HG03039 (cell line): ENCODE results near the gene SERPINC1.
"Not testable (repeated sequence)": the region's sequence is repeated elsewhere in the genome, so short reads cannot be mapped to it uniquely, and the experiment has no call there.

ENCODE experiments used
- ATAC-seq: cut with Tn5 transposase; IDR thresholded peaks from one replicate; pipeline ENCODE4 v1.9.1; 2021; ENCODE audit warnings: mild to moderate bottlenecking, moderate library complexity; ENCODE audit not compliant: unreplicated experiment

SERPINC1 gene

DNA sequence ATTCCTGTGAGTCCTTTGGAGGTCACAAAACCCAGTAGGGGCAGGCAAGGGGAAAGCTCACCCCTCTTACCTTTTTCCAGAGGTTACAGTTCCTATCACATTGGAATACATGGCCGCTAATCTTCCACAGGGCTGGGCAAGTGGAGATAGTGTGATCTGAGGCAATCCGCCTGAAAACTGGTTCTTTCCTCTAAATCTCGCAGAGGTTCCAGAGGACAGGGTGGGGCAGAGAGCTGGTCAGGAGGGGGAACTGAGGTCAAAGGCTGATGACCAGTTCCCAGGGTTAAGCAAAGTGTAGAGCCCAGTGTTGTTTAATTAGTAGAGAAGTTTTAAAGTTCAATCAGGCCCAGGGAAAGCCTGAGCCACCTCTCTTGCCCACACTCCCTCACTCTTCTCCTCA is at the start of gene SERPINC1:
Gene SERPINC1, minus strand, starts transcription at position 179 of the 400 bp plus-strand sequence. Its CDS starts 68 bp downstream, at position 111.
- no peak for ATAC-seq

DNA sequence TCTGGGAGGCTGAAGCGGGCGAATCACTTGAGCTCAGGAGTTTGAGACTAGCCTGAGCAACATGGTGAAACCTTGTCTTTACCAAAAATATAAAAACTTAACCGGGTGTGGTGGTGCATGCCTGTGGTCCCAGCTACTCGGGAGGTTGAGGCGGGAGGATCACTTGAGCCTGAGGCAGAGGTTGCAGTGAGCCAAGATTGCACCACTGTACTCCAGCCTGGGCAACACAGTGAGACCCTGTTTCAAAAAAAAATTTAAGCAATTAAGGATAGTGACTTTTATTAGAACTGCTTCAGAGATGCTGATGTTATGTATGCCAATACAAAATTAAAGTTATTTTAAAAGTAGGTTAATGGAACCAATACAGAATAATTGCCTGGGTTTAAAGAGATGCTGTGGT is 48.8 kb upstream of the SERPINC1 start:
- not testable (repeated sequence) for ATAC-seq

DNA sequence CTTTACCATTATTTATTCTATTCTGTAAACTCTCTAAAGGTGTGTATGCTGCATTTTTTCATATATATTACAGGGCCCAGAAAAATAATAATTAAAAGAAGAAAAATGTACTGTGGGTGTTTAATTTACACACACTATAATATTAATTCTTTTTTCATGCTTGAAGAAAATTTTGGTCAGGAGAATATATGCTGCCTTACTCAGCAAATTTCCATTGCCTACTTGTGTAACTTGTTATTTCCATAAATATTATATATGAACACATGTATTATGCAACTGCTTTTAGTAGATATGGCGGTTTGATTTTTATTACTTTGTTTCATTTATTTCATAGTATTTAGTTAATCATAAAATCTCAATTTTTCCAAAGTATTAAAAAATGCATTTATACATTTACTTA is 46.4 kb upstream of the SERPINC1 start:
- no peak for ATAC-seq

DNA sequence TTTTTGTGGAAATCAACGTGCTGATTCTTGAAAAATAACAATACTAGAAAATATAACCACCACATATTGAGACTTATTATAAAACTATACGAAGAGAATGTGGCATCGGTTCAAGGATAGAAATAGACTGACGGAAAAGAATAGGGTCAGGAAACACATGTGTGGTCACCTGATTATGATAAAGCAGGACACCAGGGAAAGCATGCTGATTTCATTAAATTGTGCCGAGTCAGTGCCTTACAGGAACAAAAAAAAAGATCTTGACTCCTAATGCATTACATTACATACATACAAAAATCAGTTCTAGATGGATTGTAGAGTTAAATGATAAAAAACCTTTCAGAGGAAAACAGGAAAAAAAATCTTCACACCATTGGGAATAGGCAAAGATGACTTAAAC is 43.5 kb upstream of the SERPINC1 start:
- no peak for ATAC-seq

DNA sequence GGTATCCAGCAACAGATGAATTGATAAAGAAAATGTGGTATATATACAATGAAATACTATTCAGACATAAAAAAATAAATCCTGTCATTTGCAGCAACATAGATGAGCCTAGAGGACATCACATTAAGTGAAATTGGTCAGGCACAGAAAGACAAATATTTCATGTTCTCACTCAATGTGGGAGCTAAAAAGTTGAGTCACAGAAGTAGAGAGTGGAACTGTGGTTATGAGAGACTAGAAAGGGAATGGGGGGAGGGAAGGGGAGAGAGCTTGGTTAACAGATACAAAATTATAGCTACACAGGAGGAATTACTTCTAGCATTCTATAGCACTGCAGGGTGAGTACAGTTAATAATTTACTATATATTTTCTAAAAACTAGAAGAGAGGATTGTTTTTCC is 37.1 kb upstream of the SERPINC1 start:
- no peak for ATAC-seq

DNA sequence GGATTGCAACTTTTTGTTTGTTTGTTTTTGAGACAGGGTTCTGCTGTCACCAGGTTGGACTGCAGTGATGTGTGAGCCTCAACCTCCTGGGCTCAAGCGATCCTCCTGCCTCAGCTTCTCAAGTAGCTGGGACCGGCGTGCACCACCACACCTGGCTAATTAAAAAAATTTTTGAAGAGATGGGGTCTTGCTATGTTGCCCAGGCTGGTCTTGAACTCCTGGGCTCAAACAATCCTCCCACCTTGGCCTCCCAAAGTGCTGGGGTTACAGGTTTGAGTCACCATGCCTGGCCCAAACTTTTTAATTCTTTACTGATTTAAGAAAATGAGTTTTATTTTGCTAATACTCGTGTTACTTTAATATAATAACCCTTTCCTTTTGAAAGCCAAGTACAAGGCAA is 31.5 kb upstream of the SERPINC1 start:
- ATAC-seq, result no peak

DNA sequence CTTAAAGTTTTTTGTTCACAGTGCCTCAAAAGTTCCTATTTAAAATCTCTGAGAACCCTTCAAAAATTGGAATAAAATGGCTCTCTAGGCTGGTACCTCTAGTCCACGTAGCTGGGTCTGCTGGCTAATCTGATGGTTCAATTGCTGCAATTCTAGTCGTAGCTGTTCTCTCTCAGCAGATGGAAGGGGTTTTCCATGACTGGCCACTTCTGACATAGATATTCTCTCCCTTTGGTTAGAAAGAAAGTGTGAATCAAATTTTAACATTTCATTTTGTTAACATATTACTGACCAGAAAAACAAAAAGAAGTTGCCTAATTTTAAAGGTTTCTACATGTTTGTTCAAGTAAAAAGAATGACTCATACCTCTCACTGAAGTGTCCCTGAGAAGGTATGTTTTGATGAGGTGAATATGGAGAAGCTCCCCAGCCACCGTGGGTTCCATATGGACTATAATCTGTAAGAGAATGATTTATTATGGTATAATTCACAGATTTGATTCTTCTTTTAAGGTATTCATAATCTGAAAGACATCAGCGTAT is 29.3 kb upstream of the SERPINC1 start:
- ATAC-seq, result no peak

DNA sequence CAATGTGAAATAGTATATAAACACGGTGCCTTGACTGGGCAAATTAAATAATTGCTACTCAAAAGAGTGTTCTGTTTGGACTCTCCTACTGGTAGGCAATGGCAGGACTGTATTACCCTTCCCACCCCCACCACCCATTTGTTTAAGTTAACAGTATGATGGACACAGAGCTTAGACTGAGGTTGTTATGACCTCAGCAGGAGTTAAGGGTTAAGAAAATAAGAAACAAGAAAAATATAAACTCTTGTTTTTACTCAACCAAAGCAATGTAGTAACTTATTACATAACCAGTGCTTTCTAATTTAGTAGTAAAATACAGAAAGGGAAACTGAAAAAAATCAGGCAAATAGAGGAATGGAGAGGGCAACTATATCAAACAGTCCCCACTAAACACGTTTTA is 19.9 kb upstream of the SERPINC1 start:
- no peak for ATAC-seq

DNA sequence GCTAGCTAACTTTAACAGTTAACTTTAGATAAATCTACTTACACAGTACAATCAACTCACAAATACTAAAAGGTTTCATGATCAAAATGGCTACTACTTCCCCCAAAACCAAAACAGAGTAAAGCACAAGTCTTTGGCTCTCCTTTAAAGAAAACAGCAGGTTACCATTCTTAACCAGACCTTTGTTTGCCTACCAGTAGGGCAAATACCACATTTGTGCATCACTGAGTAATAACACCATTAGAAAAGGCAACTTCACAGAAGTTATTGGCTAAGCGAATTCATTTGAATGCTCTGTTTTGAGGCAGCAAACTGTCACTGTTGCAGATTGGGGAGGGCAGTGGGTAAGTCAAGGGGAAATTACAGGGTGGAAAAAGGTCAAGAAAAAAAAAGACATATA is 17.3 kb upstream of the SERPINC1 start:
- ATAC-seq, result no peak

DNA sequence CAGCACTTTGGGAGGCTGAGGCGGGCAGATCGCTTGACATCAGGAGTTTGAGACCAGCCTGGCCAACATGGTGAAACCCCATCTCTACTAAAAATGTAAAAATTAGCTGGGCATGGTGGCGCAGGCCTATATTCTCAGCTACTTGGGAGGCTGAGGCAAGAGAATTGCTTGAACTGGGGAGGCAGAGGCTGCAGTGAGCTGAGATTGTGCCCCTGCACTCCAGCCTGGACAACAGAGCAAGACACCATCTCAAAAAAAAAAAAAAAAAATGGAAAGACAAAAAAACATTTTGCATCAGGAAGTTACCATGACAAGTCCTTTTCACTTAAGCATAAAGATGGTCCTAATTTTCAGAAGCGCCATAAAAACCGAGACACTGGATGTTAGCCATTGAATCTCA is 13.4 kb upstream of the SERPINC1 start:
- ATAC-seq, result not testable (repeated sequence)

DNA sequence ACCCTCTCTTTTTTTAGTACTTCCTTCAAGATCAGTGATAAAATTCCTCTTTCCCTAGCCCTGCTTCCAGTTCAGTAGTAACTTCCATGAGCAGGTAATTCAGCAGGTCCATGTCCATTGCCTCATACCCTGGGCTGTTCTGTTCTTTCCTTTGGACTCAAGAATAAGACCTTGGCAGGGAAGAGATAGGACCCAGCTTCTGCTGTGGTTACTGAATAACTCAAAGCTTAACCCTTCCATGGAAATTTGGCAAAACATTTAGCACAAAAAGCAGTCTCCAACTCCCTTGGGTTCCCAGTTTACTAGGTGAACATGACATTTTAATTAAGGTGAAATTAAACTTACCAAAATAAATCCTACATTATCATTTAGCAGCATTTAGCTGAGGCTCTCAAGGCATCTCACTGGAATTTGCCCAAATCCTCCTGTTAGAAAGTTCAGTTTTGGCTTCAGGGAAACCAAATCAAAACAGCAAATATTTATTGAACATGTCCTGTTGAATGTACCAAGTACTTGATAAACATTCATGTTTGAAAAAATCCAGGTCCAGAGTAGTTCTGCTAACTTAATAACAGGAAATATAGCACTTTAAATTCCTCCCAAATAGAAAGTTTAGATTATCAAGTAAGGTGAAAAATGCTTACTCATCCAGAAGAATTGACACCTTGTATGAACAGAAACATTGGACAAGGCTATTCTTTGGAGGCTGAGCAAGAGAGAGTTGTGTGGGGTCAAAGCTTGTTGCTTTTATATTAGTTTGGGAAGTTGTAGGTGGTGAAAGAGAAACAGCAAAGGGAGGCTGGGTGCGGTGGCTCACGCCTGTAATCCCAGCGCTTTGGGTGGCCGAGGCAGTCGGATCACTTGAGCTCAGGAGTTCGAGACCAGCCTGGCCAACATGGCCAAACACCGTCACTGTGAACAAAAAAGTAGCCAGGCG is 8.4 kb upstream of the SERPINC1 start:
- no peak for ATAC-seq

DNA sequence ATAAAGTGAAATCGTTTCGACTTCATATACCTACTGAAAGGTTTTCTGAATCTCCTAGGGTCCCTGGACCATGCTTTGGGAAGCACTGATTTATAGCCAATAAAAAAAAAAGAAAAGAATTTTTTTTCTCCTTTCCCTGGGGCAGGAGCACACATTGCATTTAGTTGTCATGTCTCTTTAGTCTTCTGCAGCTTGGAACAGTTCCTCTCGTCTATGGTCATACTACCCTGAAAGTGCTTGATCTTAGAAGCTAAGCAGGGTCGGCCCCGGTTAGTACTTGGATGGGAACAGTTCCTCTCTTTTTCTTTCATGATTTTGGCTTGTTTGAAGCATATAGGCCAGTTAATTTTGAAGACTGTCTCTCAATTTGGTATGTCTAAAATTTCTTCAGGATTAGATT is 3.7 kb upstream of the SERPINC1 start:
- ATAC-seq, result no peak

DNA sequence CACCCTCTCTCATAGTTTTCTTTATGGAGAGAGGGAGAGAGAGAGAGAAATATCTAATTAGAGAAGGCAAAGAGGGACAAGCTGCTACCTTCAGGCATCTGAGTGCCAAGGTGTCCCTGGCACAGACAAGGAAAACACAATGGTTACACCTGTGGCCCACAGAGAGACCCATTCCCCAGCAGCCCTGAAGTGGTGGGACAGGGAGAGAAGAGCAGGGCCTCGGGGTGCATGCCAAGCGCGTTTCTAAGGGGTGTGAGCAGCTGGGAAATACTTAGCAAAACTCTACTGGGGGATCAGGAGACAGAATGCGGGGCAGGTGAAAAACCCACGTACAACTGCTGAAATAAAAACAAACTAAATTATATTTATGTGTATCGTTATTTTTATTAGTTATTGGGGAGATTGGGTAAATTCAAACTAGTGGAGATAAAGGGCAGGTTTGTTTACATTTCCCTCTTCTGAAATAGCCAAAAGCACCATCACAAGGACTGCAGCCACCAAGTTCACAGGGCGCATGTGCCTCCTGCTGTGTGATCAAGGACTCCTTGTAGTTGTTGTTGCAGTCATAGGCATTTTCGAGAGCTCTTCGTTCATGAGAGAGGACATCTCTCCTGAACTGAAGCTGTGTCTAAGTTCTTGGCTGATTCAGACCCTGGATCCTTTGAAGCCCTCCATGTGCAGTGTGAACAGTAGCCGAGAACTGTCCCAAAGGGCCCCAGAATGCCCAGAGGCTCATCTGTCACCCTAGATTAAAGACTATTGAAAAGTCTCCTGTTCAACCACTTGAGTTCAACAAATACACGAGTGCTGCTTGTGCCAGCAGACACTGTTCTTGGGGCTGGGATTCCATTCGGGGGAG is 737 bp upstream of the SERPINC1 start:
- ATAC-seq, result no peak

DNA sequence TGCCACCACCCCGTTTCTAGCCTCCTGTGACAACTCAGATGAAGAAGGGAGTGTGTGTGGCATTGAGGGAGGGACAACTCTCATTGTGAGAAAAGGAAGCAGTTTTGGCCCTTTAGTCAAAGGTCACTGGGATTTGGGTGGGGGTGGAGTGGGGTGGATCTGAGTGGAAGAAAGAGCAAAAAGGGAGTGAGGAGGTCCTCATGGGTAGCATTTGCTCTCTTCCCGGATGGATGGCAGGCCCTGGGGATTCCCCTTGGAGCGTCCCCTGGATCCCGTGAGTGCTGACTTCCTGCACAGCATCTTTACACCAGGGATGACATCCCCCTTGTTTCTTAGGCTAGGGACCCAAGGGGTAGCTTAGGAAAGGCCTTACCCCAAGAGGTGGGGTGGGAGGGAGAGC is 460 bp downstream of the SERPINC1 start:
- no peak for ATAC-seq

DNA sequence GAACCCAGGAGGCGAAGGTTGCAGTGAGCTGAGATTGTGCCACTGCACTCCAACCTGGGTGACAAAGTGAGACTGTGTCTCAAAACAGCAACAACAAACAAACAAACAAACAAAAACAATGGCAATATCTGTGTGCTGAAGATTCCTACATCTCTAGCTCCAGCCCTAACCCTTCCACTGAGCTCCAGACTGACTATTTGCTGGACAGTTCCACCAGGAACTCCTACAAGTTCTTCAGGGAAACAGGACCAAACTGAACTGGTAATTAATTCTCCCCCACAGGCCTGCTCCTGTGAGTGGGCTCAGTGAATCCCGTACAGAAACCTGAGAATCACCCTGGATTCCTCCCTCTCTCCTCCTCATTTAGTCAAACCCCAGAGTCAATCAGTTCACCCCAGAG is 1.5 kb downstream of the SERPINC1 start:
- no peak for ATAC-seq

DNA sequence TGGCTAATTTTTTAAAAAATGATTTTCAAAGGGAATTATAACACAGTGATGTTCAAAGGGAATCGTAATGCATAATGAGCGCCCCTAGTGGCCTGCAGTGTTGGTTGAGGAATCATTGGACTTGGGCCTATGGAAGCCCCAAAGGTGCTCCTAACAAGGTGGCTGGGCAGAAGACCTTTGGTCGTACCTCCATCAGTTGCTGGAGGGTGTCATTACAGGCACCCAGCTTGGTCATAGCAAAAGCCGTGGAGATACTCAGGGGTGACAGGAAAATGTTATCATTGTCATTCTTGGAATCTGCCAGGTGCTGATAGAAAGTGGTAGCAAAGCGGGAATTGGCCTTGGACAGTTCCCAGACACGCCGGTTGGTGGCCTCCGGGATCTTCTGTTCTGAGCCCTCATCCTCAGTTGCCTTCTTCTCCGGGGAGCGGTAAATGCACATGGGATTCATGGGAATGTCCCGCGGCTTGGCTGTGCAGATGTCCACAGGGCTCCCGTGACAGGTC is 2.7 kb downstream of the SERPINC1 start:
- no peak for ATAC-seq

DNA sequence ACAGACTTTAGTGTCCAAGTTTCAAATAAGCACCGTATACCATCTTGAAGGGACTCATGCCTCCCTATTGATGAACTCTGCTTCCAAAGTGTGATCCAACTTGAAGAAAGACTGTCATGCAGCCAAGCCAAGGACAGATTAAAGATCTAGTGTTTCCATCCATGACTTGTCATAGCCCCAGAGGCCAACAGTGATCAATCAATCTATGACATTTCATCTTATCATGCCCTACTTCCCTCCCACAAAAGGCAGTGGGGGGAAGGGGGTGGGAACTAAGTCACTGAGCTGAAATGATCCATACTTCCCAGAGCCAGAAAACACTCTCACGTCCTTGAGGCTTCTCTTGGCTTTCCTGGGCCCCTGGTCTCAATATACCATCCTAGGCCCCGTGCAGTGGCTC is 4.0 kb downstream of the SERPINC1 start:
- no peak for ATAC-seq

DNA sequence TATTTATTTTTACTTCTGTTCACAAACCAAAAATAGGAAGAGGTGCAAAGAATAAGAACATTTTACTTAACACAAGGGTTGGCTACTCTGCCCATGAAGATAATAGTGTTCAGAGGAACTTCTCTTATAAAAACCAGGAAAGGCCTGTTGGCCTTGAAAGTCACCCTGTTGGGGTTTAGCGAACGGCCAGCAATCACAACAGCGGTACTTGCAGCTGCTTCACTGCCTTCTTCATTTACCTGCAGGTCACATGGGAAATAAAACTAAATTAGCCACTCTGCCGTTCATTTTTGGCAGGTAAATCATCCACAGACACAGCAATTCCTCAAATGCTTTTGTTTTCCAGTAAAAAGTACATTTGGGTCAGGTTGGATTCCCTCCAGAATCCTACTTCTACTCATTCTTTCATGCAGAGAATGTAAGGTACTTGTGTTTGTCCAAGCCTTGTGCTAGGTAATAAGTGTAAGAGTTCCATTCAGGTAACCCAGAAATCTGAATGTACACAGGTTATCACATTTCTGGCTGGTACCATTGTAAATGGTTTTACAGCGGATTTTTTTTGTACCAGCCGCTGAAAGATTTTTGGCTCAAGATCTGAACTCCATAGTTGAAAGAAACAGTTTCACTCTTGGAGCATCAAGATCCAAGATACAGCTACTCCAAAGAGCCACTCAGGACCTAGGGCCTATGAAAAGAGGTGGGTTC is 13.1 kb downstream of the SERPINC1 start:
- ATAC-seq, result no peak

DNA sequence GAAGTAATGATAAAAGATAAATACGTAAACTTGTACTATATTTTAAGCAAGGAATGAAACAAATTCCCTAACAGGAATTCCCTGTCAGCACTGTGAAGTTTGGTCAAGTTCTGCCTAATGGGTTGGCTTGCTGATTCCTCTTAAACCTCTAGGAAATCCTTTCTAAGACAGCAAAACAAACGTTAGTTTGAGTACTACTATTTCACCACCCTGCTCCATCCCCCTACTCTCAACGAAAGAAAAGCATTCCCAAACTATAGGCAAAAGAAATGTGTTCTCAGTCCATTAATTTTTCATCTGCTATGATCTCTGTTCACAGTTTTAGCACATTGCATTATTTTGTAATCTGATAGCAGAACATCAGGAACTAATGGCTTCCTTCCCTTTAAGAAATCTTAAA is 16.1 kb downstream of the SERPINC1 start:
- no peak for ATAC-seq

DNA sequence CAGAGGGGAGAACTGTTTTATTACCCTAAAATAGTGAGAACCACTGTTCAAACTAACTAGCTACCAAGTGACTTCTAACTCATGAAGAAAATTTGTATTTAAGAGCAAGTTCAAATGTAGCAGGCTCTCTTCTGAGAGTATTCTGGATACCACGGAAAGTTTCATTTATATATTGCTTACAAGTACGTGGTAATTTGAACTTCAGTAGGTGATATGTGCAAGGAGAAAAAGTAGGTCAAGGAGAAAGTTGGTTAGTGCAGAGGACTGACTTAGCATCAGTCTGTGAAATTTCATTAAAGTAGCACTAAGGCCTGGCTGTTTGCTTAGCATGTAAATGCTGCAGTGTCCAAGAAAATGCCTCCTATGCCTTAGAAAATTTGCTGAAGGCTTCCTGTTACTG is 16.7 kb downstream of the SERPINC1 start:
- ATAC-seq, result no peak

DNA sequence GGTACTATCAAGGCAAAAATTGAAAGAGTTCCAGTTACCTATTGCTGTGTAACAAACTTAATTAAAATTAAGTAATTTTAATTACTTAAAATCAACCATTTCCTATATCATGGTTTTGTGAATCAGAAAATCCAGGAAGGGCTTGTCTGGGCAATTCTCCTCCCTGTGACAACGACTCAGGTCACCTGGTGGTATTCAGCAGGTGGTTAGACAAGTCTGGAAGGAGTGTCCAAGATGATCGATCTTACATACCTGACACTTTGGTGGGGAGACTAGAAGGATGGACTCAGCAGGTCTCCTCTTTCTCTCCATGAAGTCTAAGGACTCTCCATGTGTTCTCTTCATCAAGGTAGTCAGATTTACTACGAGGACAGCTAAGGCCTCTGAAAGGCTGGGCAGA is 22.9 kb downstream of the SERPINC1 start:
- no peak for ATAC-seq
